Vagina (tissue), 2 donors: ENCODE measurements around the gene ZRANB3.

Experiments used
- CTCF ChIP-seq, 3 experiments: fragments of 450-650 bp in 2 of 3; fragments of 200-600 bp in 1 of 3; sonication (generic) in 1 of 3; IDR thresholded peaks; one replicate each; pipeline ENCODE4 v1.5.1; 2017 to 2019; ENCODE audit warnings: antibody characterized with exemption in 3 of 3, mild to moderate bottlenecking in 2 of 3, moderate library complexity in 2 of 3
- POLR2A ChIP-seq, 2 donors: fragments of 450-650 bp; IDR thresholded peaks; one replicate each; pipeline ENCODE4 v1.6.1; 2017; ENCODE audit warnings: antibody characterized with exemption in 2 of 2, mild to moderate bottlenecking in 2 of 2, moderate library complexity in 2 of 2

DNA sequence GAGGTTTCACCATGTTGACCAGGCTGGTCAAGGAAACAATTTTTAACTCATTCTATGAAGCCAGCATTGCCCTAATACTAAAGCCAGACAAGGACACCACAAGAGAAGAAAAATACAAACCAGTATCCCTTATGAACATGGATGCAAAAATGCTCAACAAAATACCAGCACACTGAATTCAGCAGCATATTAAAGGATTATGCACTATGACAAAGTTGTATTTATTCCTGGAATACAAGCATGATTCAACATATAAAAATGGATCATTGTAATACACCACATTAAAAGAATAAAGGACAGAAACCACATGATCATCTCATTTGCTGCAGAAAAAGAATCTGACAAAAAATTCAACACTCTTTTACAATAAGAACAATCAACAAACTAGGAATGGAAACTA is 340.2 kb downstream of the ZRANB3 start:
- no peak for TF ChIP-seq POLR2A (IDR thresholded peaks at IDR 0.05)
- TF ChIP-seq CTCF (IDR thresholded peaks at IDR 0.05): no peak
